OCI-LY1 (cell line): ENCODE measurements around the gene C16orf74.

Source experiments
- H2AFZ ChIP-seq: fragments of 200-600 bp; sonication (generic), shearing (Covaris generic); 2 replicates; pipeline ENCODE4 v1.6.0; 2014; ENCODE audit warnings: antibody characterized with exemption, mild to moderate bottlenecking, low read length
- H3F3A ChIP-seq: fragments of 200-600 bp; sonication (generic), shearing (Covaris generic); 2 replicates; pipeline ENCODE4 v1.6.0; 2014; ENCODE audit warnings: mild to moderate bottlenecking, antibody characterized with exemption, low read length, moderate library complexity; ENCODE audit not compliant: insufficient read depth
- H3K27ac ChIP-seq: fragments of 200-600 bp; sonication (generic); 2 replicates; pipeline ENCODE4 v1.5.1; 2014; ENCODE audit warnings: low read length, mixed run types, mild to moderate bottlenecking, low read depth; ENCODE audit not compliant: poor library complexity, severe bottlenecking
- H3K27me3 ChIP-seq: fragments of 200-600 bp; sonication (generic); 2 replicates; pipeline ENCODE4 v1.6.0; 2014; ENCODE audit warnings: antibody characterized with exemption, mild to moderate bottlenecking, low read length, moderate library complexity; ENCODE audit not compliant: insufficient read depth
- H3K36me3 ChIP-seq: fragments of 200-600 bp; sonication (generic); 2 replicates; pipeline ENCODE4 v1.6.1; 2014; ENCODE audit warnings: mild to moderate bottlenecking, antibody characterized with exemption, low read length, moderate library complexity, mixed read lengths; ENCODE audit not compliant: insufficient read depth
- H3K4me1 ChIP-seq: fragments of 200-600 bp; sonication (generic); 2 replicates; pipeline ENCODE4 v1.5.1; 2014; ENCODE audit warnings: mild to moderate bottlenecking, low read length, moderate library complexity; ENCODE audit not compliant: insufficient read depth, severe bottlenecking
- H3K4me2 ChIP-seq: fragments of 200-600 bp; sonication (generic), shearing (Covaris generic); 2 replicates; pipeline ENCODE4 v1.6.1; 2014; ENCODE audit warnings: low read length
- H3K4me3 ChIP-seq: fragments of 200-600 bp; sonication (generic); 2 replicates; pipeline ENCODE4 v1.5.1; 2014; ENCODE audit warnings: low read length, low read depth, mild to moderate bottlenecking, mixed read lengths; ENCODE audit not compliant: poor library complexity, severe bottlenecking
- H3K79me2 ChIP-seq: fragments of 200-600 bp; shearing (Covaris generic); 2 replicates; pipeline ENCODE4 v1.6.1; 2016; ENCODE audit warnings: mixed run types, low read length, mixed read lengths; ENCODE audit not compliant: insufficient read depth
- H3K9ac ChIP-seq: fragments of 200-600 bp; sonication (generic), shearing (Covaris generic); 2 replicates; pipeline ENCODE4 v1.6.1; 2014; ENCODE audit warnings: mild to moderate bottlenecking, low read length, mixed read lengths
- H3K9me2 ChIP-seq: fragments of 200-600 bp; sonication (generic), shearing (Covaris generic); 2 replicates; pipeline ENCODE4 v1.6.1; 2014; ENCODE audit warnings: low read depth, mild to moderate bottlenecking, low read length, mixed read lengths
- H3K9me3 ChIP-seq: fragments of 200-600 bp; shearing (Covaris generic); 2 replicates; pipeline ENCODE4 v1.6.1; 2014; ENCODE audit warnings: low read length, mixed read lengths
- H4K20me1 ChIP-seq: fragments of 200-600 bp; sonication (generic), shearing (Covaris generic); 2 replicates; pipeline ENCODE4 v1.6.0; 2016; ENCODE audit warnings: mild to moderate bottlenecking, low read length; ENCODE audit not compliant: insufficient read depth
- EZH2 ChIP-seq: fragments of 200-600 bp; sonication (generic), shearing (Covaris generic); IDR thresholded peaks from 2 replicates; pipeline ENCODE4 v1.8.0; 2017; ENCODE audit warnings: borderline replicate concordance, mixed run types, mild to moderate bottlenecking, antibody characterized with exemption, low read length, moderate library complexity, mixed read lengths
- TF ChIP-seq, protein P1 (sequence below): fragments of 200-600 bp; sonication (generic), shearing (Covaris generic); IDR thresholded peaks from 2 replicates; pipeline ENCODE4 v1.5.1; 2017; ENCODE audit warnings: mild to moderate bottlenecking, antibody characterized with exemption, low read length, moderate library complexity, mixed read lengths

Gene C16orf74

DNA sequence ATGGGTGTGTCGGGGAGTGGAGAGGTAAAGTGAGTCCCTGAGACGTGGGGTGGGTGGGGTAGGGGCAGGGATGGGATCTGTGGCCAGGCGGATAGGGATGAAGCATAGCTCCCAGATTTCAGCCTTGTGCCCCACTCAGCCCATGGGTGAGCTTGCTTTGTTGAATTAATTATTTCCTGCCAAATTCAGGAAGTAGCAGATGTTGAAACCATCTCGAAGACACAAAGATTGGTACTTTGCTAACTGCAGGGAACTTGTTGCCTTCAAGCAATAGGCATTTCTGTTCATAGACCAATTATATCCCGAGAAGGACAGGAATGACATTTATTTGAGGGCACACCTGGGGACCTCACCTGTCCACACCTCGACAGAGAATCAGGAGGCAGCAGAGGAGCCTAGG, 11.0 kb upstream of the C16orf74 start:
- Histone ChIP-seq H3K9me2 (no peaks in the 10 kb centered on the region), H3K27ac (no peak overlapping the region), H3K9ac (no peak overlapping the region), H3F3A (peaks cover 4% of the 10 kb centered on the region; the same call in 1 of the 2 replicates), H3K4me2 (no peak overlapping the region), H3K27me3 (no peaks in the 10 kb centered on the region), H3K79me2 (no peaks in the 10 kb centered on the region), H3K4me3 (no peak overlapping the region), H2AFZ (no peak overlapping the region), H4K20me1 (no peaks in the 10 kb centered on the region), H3K36me3 (no peaks in the 10 kb centered on the region), H3K4me1 (peaks cover 28% of the 10 kb centered on the region), H3K9me3 (no peaks in the 10 kb centered on the region)
- TF ChIP-seq, protein P1, sequence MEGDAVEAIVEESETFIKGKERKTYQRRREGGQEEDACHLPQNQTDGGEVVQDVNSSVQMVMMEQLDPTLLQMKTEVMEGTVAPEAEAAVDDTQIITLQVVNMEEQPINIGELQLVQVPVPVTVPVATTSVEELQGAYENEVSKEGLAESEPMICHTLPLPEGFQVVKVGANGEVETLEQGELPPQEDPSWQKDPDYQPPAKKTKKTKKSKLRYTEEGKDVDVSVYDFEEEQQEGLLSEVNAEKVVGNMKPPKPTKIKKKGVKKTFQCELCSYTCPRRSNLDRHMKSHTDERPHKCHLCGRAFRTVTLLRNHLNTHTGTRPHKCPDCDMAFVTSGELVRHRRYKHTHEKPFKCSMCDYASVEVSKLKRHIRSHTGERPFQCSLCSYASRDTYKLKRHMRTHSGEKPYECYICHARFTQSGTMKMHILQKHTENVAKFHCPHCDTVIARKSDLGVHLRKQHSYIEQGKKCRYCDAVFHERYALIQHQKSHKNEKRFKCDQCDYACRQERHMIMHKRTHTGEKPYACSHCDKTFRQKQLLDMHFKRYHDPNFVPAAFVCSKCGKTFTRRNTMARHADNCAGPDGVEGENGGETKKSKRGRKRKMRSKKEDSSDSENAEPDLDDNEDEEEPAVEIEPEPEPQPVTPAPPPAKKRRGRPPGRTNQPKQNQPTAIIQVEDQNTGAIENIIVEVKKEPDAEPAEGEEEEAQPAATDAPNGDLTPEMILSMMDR: no peak
- TF ChIP-seq EZH2: no peak

DNA sequence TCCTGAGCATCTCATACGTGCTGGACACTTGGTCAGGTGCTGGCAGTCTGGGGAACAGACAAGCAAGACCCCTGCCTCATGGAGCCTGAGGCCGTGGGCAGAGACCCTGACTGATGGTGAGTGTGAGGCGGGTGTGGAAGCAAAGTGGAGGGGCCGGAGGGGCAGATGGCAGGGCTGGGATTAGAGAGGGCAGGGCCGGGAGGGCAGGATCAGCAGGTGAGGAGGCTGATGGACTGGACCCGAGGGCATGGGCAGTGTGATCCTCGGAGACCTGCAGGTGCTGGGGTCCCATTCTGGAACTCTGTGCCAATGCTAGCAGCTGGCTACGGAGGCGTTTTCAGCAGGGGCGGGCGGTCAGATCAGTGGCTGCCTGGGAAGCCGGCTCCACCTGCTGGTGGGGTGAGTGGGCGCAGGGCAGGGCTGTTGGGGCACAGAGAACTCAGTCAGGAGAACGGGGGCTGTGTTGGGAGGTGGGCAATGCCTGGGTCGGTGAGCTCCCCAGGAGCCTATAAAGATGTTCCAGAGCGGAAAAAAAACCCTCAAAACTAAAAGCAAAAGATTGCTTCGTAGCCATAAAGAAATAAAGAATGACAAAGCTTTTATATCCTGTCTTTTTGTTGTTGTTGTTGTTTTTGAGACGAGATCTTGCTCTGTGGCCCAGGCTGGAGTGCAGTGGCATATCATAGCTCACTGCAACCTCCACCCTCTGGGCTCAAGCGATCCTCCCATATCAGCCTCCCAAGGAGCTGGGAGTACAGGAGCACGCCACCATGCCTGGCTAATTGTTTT, 8.9 kb upstream of the C16orf74 start:
- peak overlapping the region; percentile 31; the same call in 1 of the 2 replicates for H3K4me2 ChIP-seq
- H3F3A ChIP-seq: peaks cover 4% of the 10 kb centered on the region; the same call in 1 of the 2 replicates
- TF ChIP-seq, protein P1: peak; percentile 84
- no peak for TF ChIP-seq EZH2
- peak overlapping the region; percentile 56 for H3K27ac ChIP-seq
- H3K27me3 ChIP-seq: no peaks in the 10 kb centered on the region
- H3K4me1 ChIP-seq: peaks cover 48% of the 10 kb centered on the region
- no peak overlapping the region for H3K4me3 ChIP-seq
- no peak overlapping the region for H2AFZ ChIP-seq
- H4K20me1 ChIP-seq: no peaks in the 10 kb centered on the region
- H3K9me3 ChIP-seq: no peaks in the 10 kb centered on the region
- H3K9ac ChIP-seq: no peak overlapping the region
- no peaks in the 10 kb centered on the region for H3K9me2 ChIP-seq
- no peaks in the 10 kb centered on the region for H3K36me3 ChIP-seq
- H3K79me2 ChIP-seq: no peaks in the 10 kb centered on the region

DNA sequence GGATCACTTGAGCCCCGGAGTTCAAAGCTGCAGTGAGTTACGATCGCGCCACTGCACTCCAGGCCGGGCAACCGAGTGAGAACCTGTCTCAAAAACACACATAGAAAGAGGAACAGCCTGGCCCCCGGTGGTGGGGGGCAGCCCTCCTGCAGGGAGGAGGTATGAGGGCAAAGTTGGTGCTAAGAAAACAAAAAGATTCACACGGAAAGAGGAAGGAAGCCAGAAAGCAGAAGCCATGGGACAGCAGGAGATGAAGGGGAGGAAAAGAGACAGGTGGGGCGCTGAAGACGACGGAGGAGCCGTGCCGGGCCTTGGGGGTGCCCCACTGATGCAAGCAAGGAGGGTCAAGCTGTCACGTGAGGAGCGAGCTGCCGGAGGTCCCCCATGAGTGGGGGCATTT, 8.2 kb upstream of the C16orf74 start:
- TF ChIP-seq, protein P1: no peak
- TF ChIP-seq EZH2: no peak
- Histone ChIP-seq H3K4me1 (peaks cover 55% of the 10 kb centered on the region), H3K4me3 (no peak overlapping the region), H3K36me3 (no peaks in the 10 kb centered on the region), H3K9me2 (no peaks in the 10 kb centered on the region), H3K9ac (no peak overlapping the region), H3F3A (peaks cover 4% of the 10 kb centered on the region; the same call in 1 of the 2 replicates), H3K27me3 (no peaks in the 10 kb centered on the region), H4K20me1 (no peaks in the 10 kb centered on the region), H3K27ac (peak overlapping the region; percentile 56), H3K9me3 (no peaks in the 10 kb centered on the region), H3K79me2 (no peaks in the 10 kb centered on the region), H2AFZ (no peak overlapping the region), H3K4me2 (peak overlapping the region; percentile 31; the same call in 1 of the 2 replicates)
